Lung (tissue), 12 donors: ENCODE data around the gene ABCB7. TPM values are rescaled to one million over a fixed set of nuclear protein-coding genes. Genes with fewer than 3 reads are reported as not detected.

ENCODE experiments used
- ATAC-seq: fragments of 200-7000 bp; cut with Tn5 transposase; one replicate; pipeline ENCODE4 v1.9.1; 2020; ENCODE audit warnings: moderate number of reproducible peaks; ENCODE audit not compliant: insufficient read depth, low FRiP score
- DNase-seq, 3 donors: peaks; one replicate each; pipeline ENCODE4 v3.0.0-alpha.2; 2013 to 2017
- H3K27ac ChIP-seq, 2 donors: one replicate each; pipeline ENCODE4 v1.5.1; 2013; ENCODE audit warnings: mild to moderate bottlenecking in 2 of 2, moderate library complexity in 2 of 2, control low read depth in 1 of 2, inconsistent platforms in 1 of 2, low read depth in 1 of 2, low read length in 1 of 2
- H3K27me3 ChIP-seq, 3 donors: one replicate each; pipeline ENCODE4 v1.5.1; 2013; ENCODE audit warnings: low read length in 2 of 3; ENCODE audit not compliant: control insufficient read depth in 3 of 3, insufficient read depth in 3 of 3
- H3K36me3 ChIP-seq, 4 donors: one replicate each; pipeline ENCODE4 v1.5.1; 2013; ENCODE audit warnings: low read length in 4 of 4, mild to moderate bottlenecking in 1 of 4, moderate library complexity in 1 of 4; ENCODE audit not compliant: control insufficient read depth in 4 of 4, insufficient read depth in 4 of 4
- H3K4me1 ChIP-seq, 5 donors: one replicate each; pipeline ENCODE4 v1.5.1; 2013; ENCODE audit warnings: low read length in 5 of 5, mild to moderate bottlenecking in 2 of 5, moderate library complexity in 1 of 5; ENCODE audit not compliant: control insufficient read depth in 5 of 5, insufficient read depth in 5 of 5
- H3K4me3 ChIP-seq: one replicate; pipeline ENCODE4 v1.5.1; 2013; ENCODE audit warnings: mild to moderate bottlenecking, control low read depth, moderate library complexity
- H3K9ac ChIP-seq, 2 donors: one replicate each; pipeline ENCODE4 v1.5.1; 2013; ENCODE audit warnings: low read length in 2 of 2, control low read depth in 1 of 2; ENCODE audit not compliant: insufficient read depth in 1 of 2
- H3K9me3 ChIP-seq, 4 donors: one replicate each; pipeline ENCODE4 v1.5.1; 2013; ENCODE audit warnings: low read length in 3 of 4, mild to moderate bottlenecking in 1 of 4, moderate library complexity in 1 of 4; ENCODE audit not compliant: control insufficient read depth in 4 of 4, insufficient read depth in 3 of 4
- WGBS, 2 donors: extraction: QIAGEN DNeasy Blood & Tissue Kit; methylation state at CpG; one replicate each; pipeline ENCODE4 v1.1.7; 2013; 5-methylcytosine and 5-hydroxymethylcytosine counted together
- polyA plus RNA-seq, 2 donors: library from polyadenylated mRNA; stranded (reverse); fragments of 200-250 nt; gene quantifications; one replicate each; pipeline ENCODE4 v1.2.1, GENCODE V29; 2013
- total RNA-seq, 2 donors: library from RNA; depleted of rRNA in 1 of 2; stranded (reverse); fragments of >200 nt in 1 of 2; gene quantifications; one replicate each; pipeline ENCODE4 v1.2.1, GENCODE V29; 2014 to 2021
- TF ChIP-seq, protein P1 (sequence below): IDR thresholded peaks from 2 replicates; pipeline ENCODE4 v1.5.1; 2012; ENCODE audit warnings: mild to moderate bottlenecking; ENCODE audit errors: control extremely low read depth, extremely low read depth
- donor health status: control.
- donor health status: control.
- donor health status: Bipolar disorder and iron deficiency.
- donor health status: healthy.
- donor health status: DM: yes; HTN: yes; CAD: no.

Gene ABCB7
- total and polyA plus RNA-seq, 4 donors = 8.2 to 41.3 (median 15.0) TPM

- ATAC-seq (no peak), DNase-seq (peak in 1 of 3 donors; percentile 2)
- H3K9ac ChIP-seq = no peak overlapping the region
- no peaks in the 10 kb centered on the region for H3K4me1 ChIP-seq
- H3K4me3 ChIP-seq = no peak overlapping the region
- no peaks in the 10 kb centered on the region for H3K9me3 ChIP-seq
- no peaks in the 10 kb centered on the region for H3K36me3 ChIP-seq
- H3K27ac ChIP-seq = no peak overlapping the region
- 89 to 97% methylated on average over 3 of the region's 3 CpGs for WGBS, 2 donors
- H3K27me3 ChIP-seq = no peaks in the 10 kb centered on the region
- TF ChIP-seq, protein P1, sequence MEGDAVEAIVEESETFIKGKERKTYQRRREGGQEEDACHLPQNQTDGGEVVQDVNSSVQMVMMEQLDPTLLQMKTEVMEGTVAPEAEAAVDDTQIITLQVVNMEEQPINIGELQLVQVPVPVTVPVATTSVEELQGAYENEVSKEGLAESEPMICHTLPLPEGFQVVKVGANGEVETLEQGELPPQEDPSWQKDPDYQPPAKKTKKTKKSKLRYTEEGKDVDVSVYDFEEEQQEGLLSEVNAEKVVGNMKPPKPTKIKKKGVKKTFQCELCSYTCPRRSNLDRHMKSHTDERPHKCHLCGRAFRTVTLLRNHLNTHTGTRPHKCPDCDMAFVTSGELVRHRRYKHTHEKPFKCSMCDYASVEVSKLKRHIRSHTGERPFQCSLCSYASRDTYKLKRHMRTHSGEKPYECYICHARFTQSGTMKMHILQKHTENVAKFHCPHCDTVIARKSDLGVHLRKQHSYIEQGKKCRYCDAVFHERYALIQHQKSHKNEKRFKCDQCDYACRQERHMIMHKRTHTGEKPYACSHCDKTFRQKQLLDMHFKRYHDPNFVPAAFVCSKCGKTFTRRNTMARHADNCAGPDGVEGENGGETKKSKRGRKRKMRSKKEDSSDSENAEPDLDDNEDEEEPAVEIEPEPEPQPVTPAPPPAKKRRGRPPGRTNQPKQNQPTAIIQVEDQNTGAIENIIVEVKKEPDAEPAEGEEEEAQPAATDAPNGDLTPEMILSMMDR = no peak
Measured at GRCh38 chrX:75114638-75115037, 41.4 kb downstream of the ABCB7 start.

DNA sequence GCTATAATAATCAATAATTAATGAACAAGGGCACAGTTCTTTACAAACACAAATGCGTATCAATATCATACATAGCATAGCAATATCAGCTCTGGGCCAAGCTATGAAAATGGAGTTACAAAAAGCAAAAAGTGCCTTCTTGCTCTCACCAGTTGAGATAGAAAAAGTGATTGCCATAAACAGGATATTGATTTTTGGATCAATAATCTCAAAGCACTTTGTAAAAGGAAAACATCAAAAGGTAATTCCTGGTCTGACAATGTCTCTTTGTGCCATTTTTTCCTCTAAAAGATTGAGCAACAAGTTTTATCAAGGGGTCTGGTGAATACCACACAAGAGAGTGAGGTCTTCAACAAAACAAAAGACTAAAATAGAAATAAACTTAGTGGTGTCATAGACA lies 42.4 kb downstream of the ABCB7 start:
- ATAC-seq (no peak), DNase-seq (no peak)
- Histone ChIP-seq H3K27me3 (no peaks in the 10 kb centered on the region), H3K4me3 (no peak overlapping the region), H3K36me3 (no peaks in the 10 kb centered on the region), H3K27ac (no peak overlapping the region), H3K4me1 (no peaks in the 10 kb centered on the region), H3K9ac (no peak overlapping the region), H3K9me3 (no peaks in the 10 kb centered on the region)
- 89 to 100% methylated on average over 1 of the region's 1 CpG for WGBS, 2 donors
- TF ChIP-seq, protein P1 = no peak

- Histone ChIP-seq H3K4me1 (no peaks in the 10 kb centered on the region), H3K4me3 (no peak overlapping the region), H3K9ac (no peak overlapping the region), H3K36me3 (peaks cover 0 to 1% (median 0%) of the 10 kb centered on the region in 4 donors), H3K27me3 (no peaks in the 10 kb centered on the region), H3K27ac (no peak overlapping the region), H3K9me3 (no peaks in the 10 kb centered on the region)
- TF ChIP-seq, protein P1 = no peak
- DNase-seq (no peak), ATAC-seq (no peak)
- WGBS, 2 donors = 76 to 100% methylated on average over 2 to 6 of the region's 6 CpGs
Measured at GRCh38 chrX:75107863-75108509, 48.1 kb downstream of the ABCB7 start.

DNA sequence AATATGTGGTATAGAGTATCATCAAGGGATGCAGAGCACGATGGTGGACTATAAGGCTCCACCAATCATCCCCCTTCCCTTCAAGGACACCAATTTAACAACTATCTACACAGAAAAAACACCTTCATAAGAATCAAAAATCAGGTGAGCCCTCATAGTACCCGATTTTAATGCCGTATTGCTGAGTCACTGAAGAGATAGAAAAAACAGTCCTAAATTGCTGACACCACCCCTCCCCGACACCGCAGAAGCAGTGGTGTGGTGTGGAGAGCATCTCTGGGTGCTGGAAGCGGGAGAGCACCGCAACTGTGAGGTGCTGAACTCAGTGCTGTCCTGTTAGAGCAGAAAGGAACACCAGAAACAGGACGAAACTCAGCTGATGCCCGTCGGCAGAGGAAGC lies 49.3 kb downstream of the ABCB7 start:
- WGBS, 2 donors = 79 to 100% methylated on average over 8 to 10 of the region's 10 CpGs
- Histone ChIP-seq H3K27ac (no peak overlapping the region), H3K27me3 (no peaks in the 10 kb centered on the region), H3K36me3 (peaks cover 0 to 1% (median 0%) of the 10 kb centered on the region in 4 donors), H3K4me3 (no peak overlapping the region), H3K9me3 (no peaks in the 10 kb centered on the region), H3K9ac (no peak overlapping the region), H3K4me1 (no peaks in the 10 kb centered on the region)
- TF ChIP-seq, protein P1 = no peak
- ATAC-seq (no peak), DNase-seq (no peak)
